ENCODE data around the gene SF3B3. TPM values are rescaled to one million over a fixed set of nuclear protein-coding genes. Genes with fewer than 3 reads are reported as not detected.

Gene SF3B3
- total RNA-seq, 2 experiments from 2014 or later = 195 to 441 TPM

GRCh38 chr16:70553645-70554044 is 30.0 kb downstream of the SF3B3 start:
- Histone ChIP-seq H3K4me1 (ENCODE audit: insufficient read depth, low read length, poor library complexity, severe bottlenecking) (no peaks in the 10 kb centered on the region), H3K36me3 (ENCODE audit: insufficient read depth, low read length) (peaks cover 100% of the 10 kb centered on the region), H2AFZ (ENCODE audit: low read length) (no peak overlapping the region), H3K79me2 (ENCODE audit: insufficient read depth, low read depth, low read length) (peaks cover 60% of the 10 kb centered on the region; the same call in 1 of the 2 replicates), H3K9me3 (ENCODE audit: low read length) (no peaks in the 10 kb centered on the region), H3K9me2 (ENCODE audit: insufficient read depth, low read length) (no peaks in the 10 kb centered on the region), H3K27ac (ENCODE audit: low read depth, low read length, poor library complexity, severe bottlenecking) (no peak overlapping the region), H4K20me1 (ENCODE audit: insufficient read depth, low read length) (peaks cover 14% of the 10 kb centered on the region), H3K4me2 (ENCODE audit: low read length) (no peak overlapping the region), H3K4me3 (ENCODE audit: low read depth, low read length, poor library complexity, severe bottlenecking) (no peak overlapping the region)
- no peak for TF ChIP-seq CTCF (conservative IDR thresholded peaks at IDR 0.05; ENCODE audit: low read length)
- TF ChIP-seq EZH2phosphoT487 (IDR thresholded peaks at IDR 0.05; ENCODE audit: borderline replicate concordance, low read depth, low read length) = no peak
- POLR2A ChIA-PET = interaction anchor here (0.5 to 1.2 kb wide), 4 partner anchors 11 to 266 kb away, joined by 3 to 4 read pairs (median 3); no protein-coding TSS in a partner anchor
- no peak for DNase-seq (ENCODE audit: low spot score)
- no TSS peak for BruUV-seq (replicated peaks)
- CTCF ChIA-PET (ENCODE audit: unreplicated experiment) = interaction anchor here (0.5 kb wide), 1 partner anchor 15 kb away, joined by 3 read pairs; no protein-coding TSS in a partner anchor
- intact Hi-C loops (cut with micrococcal nuclease; ENCODE audit: unreplicated experiment) = loop anchor here (2.0 to 10.0 kb wide), 2 partner anchors 13 to 289 kb away; no protein-coding TSS in a partner anchor

GRCh38 chr16:70556063-70556462 is 32.4 kb downstream of the SF3B3 start:
- peaks cover 39% of the 10 kb centered on the region; the same call in 1 of the 2 replicates for H3K79me2 ChIP-seq (ENCODE audit: insufficient read depth, low read depth, low read length)

More at GRCh38 chr16:70556063-70556462, 32.4 kb downstream of the SF3B3 start:
- no peak for DNase-seq (ENCODE audit: low spot score)
- Histone ChIP-seq H3K9me2 (ENCODE audit: insufficient read depth, low read length) (no peaks in the 10 kb centered on the region), H2AFZ (ENCODE audit: low read length) (no peak overlapping the region), H3K27ac (ENCODE audit: low read depth, low read length, poor library complexity, severe bottlenecking) (no peak overlapping the region), H4K20me1 (ENCODE audit: insufficient read depth, low read length) (peaks cover 9% of the 10 kb centered on the region), H3K36me3 (ENCODE audit: insufficient read depth, low read length) (peaks cover 100% of the 10 kb centered on the region), H3K9me3 (ENCODE audit: low read length) (no peaks in the 10 kb centered on the region), H3K4me2 (ENCODE audit: low read length) (no peak overlapping the region), H3K4me1 (ENCODE audit: insufficient read depth, low read length, poor library complexity, severe bottlenecking) (no peaks in the 10 kb centered on the region), H3K4me3 (ENCODE audit: low read depth, low read length, poor library complexity, severe bottlenecking) (no peak overlapping the region)
- BruUV-seq (replicated peaks) = no TSS peak
- intact Hi-C loops (cut with micrococcal nuclease; ENCODE audit: unreplicated experiment) = loop anchor here (10.0 kb wide), 1 partner anchor 291 kb away; no protein-coding TSS in a partner anchor
- CTCF ChIA-PET (ENCODE audit: unreplicated experiment) = no interaction called here
- POLR2A ChIA-PET = no interaction called here
- TF ChIP-seq EZH2phosphoT487 (IDR thresholded peaks at IDR 0.05; ENCODE audit: borderline replicate concordance, low read depth, low read length) (no peak), CTCF (conservative IDR thresholded peaks at IDR 0.05; ENCODE audit: low read length) (no peak)

All from OCI-LY7 (cell line).